ENCODE results near the gene ITGB8. TPM values are rescaled to one million over a fixed set of nuclear protein-coding genes. Genes with fewer than 3 reads are reported as not detected.

ITGB8 gene
- total RNA-seq, 1 experiment from 2014 or later, result 13.9 TPM

GRCh38 chr7:20327055-20327454 lies 3.6 kb upstream of the ITGB8 start:
- peaks cover 15% of the 10 kb centered on the region for H3K4me1 ChIP-seq (ENCODE audit: insufficient read depth, low read length)

GRCh38 chr7:20328027-20328426 lies 2.7 kb upstream of the ITGB8 start:
- CTCF ChIA-PET, result interaction anchor here (1.6 kb wide), 1 partner anchor 270 kb away, joined by 7 read pairs; no protein-coding TSS in a partner anchor
- Histone ChIP-seq H3F3A (ENCODE audit: low read length, unreplicated experiment) (no peaks in the 10 kb centered on the region), H3K4me2 (ENCODE audit: low read length) (no peak overlapping the region), H3K4me3 (ENCODE audit: low read length) (no peak overlapping the region), H3K36me3 (ENCODE audit: low read depth, low read length) (no peaks in the 10 kb centered on the region), H3K4me1 (ENCODE audit: insufficient read depth, low read length) (peaks cover 15% of the 10 kb centered on the region), H3K9me2 (replicated peaks; ENCODE audit: low read length) (no peaks in the 10 kb centered on the region), H4K20me1 (ENCODE audit: low read length) (no peaks in the 10 kb centered on the region), H2AFZ (ENCODE audit: low read length) (no peak overlapping the region), H3K9me3 (ENCODE audit: low read length) (no peaks in the 10 kb centered on the region), H3K27me3 (ENCODE audit: low read length) (no peaks in the 10 kb centered on the region), H3K79me2 (ENCODE audit: low read length) (peaks cover 21% of the 10 kb centered on the region), H3K9ac (ENCODE audit: low read length) (no peak overlapping the region), H3K27ac (ENCODE audit: low read length) (no peak overlapping the region)
- POLR2A ChIA-PET (ENCODE audit: unreplicated experiment), result no interaction called here
- BruUV-seq (replicated peaks), result no TSS peak
- no peak for DNase-seq
- intact Hi-C loops (cut with micrococcal nuclease), result loop anchor here (5.0 kb wide), 1 partner anchor 581 kb away; no protein-coding TSS in a partner anchor
- TF ChIP-seq EZH2phosphoT487 (IDR thresholded peaks at IDR 0.05; ENCODE audit: borderline replicate concordance, low read length), result no peak
- no peak for TF ChIP-seq CTCF (conservative IDR thresholded peaks at IDR 0.05; ENCODE audit: low read depth, low read length)
- TF ChIP-seq EZH2 (IDR thresholded peaks at IDR 0.05; ENCODE audit: low read length, unreplicated experiment), result no peak
- no peak for ATAC-seq

More at GRCh38 chr7:20327055-20327454, 3.6 kb upstream of the ITGB8 start:
- no peak overlapping the region for H3K4me3 ChIP-seq (ENCODE audit: low read length)
- no peaks in the 10 kb centered on the region for H3K9me2 ChIP-seq (replicated peaks; ENCODE audit: low read length)
- H3K9ac ChIP-seq (ENCODE audit: low read length), result no peak overlapping the region
- intact Hi-C loops (cut with micrococcal nuclease), result loop anchor here (1.0 to 5.0 kb wide), 2 partner anchors 26 to 580 kb away; no protein-coding TSS in a partner anchor
- BruUV-seq (replicated peaks), result no TSS peak
- CTCF ChIA-PET, result interaction anchor here (0.7 to 1.6 kb wide), 2 partner anchors 115 to 271 kb away, joined by 4 to 7 read pairs; no protein-coding TSS in a partner anchor
- H3F3A ChIP-seq (ENCODE audit: low read length, unreplicated experiment), result no peaks in the 10 kb centered on the region
- no peak overlapping the region for H3K4me2 ChIP-seq (ENCODE audit: low read length)
- no peaks in the 10 kb centered on the region for H3K9me3 ChIP-seq (ENCODE audit: low read length)
- no peak overlapping the region for H2AFZ ChIP-seq (ENCODE audit: low read length)
- DNase-seq, result peak; percentile 64
- POLR2A ChIA-PET (ENCODE audit: unreplicated experiment), result interaction anchor here (0.6 kb wide), 1 partner anchor 24 kb away, joined by 3 read pairs; no protein-coding TSS in a partner anchor
- H4K20me1 ChIP-seq (ENCODE audit: low read length), result no peaks in the 10 kb centered on the region
- H3K27me3 ChIP-seq (ENCODE audit: low read length), result no peaks in the 10 kb centered on the region
- H3K79me2 ChIP-seq (ENCODE audit: low read length), result peaks cover 11% of the 10 kb centered on the region
- TF ChIP-seq EZH2 (IDR thresholded peaks at IDR 0.05; ENCODE audit: low read length, unreplicated experiment) (no peak), EZH2phosphoT487 (IDR thresholded peaks at IDR 0.05; ENCODE audit: borderline replicate concordance, low read length) (no peak), CTCF (conservative IDR thresholded peaks at IDR 0.05; ENCODE audit: low read depth, low read length) (no peak)
- ATAC-seq, result no peak
- no peak overlapping the region for H3K27ac ChIP-seq (ENCODE audit: low read length)
- no peaks in the 10 kb centered on the region for H3K36me3 ChIP-seq (ENCODE audit: low read depth, low read length)

- H3K9me2 ChIP-seq (replicated peaks; ENCODE audit: low read length), result no peaks in the 10 kb centered on the region
- DNase-seq (no peak), ATAC-seq (no peak)
- no peaks in the 10 kb centered on the region for H3K9me3 ChIP-seq (ENCODE audit: low read length)
- H4K20me1 ChIP-seq (ENCODE audit: low read length), result no peaks in the 10 kb centered on the region
- TF ChIP-seq EZH2 (IDR thresholded peaks at IDR 0.05; ENCODE audit: low read length, unreplicated experiment), result no peak
- TF ChIP-seq EZH2phosphoT487 (IDR thresholded peaks at IDR 0.05; ENCODE audit: borderline replicate concordance, low read length), result no peak
- TF ChIP-seq CTCF (conservative IDR thresholded peaks at IDR 0.05; ENCODE audit: low read depth, low read length), result no peak
- H3K36me3 ChIP-seq (ENCODE audit: low read depth, low read length), result no peaks in the 10 kb centered on the region
- peak overlapping the region; percentile 81; the same call in 1 of the 2 replicates for H3K9ac ChIP-seq (ENCODE audit: low read length)
- H3K4me3 ChIP-seq (ENCODE audit: low read length), result peak overlapping the region; percentile 89
- peak overlapping the region; percentile 99 for H3K4me2 ChIP-seq (ENCODE audit: low read length)
- peaks cover 27% of the 10 kb centered on the region for H3K79me2 ChIP-seq (ENCODE audit: low read length)
- ChIA-PET CTCF (interaction anchor here (0.7 kb wide), 1 partner anchor 81 kb away, joined by 3 read pairs; no protein-coding TSS in a partner anchor), POLR2A (ENCODE audit: unreplicated experiment) (interaction anchor here (0.6 kb wide), 1 partner anchor 572 kb away, joined by 3 read pairs; no protein-coding TSS in a partner anchor)
- H3K27me3 ChIP-seq (ENCODE audit: low read length), result no peaks in the 10 kb centered on the region
- no peak overlapping the region; the same call in 1 of the 2 replicates for H3K27ac ChIP-seq (ENCODE audit: low read length)
- no peaks in the 10 kb centered on the region for H3F3A ChIP-seq (ENCODE audit: low read length, unreplicated experiment)
- intact Hi-C loops (cut with micrococcal nuclease), result loop anchor here (1.0 to 5.0 kb wide), 3 partner anchors 74 to 581 kb away; partner anchors contain the start of gene MACC1
- peaks cover 22% of the 10 kb centered on the region for H3K4me1 ChIP-seq (ENCODE audit: insufficient read depth, low read length)
- H2AFZ ChIP-seq (ENCODE audit: low read length), result peak overlapping the region; percentile 88
- no TSS peak for BruUV-seq (replicated peaks)
Observed at GRCh38 chr7:20328692-20329091, 2.0 kb upstream of the ITGB8 start.
